ENCODE measurements around the gene GUCY2D.

Gene GUCY2D

DNA sequence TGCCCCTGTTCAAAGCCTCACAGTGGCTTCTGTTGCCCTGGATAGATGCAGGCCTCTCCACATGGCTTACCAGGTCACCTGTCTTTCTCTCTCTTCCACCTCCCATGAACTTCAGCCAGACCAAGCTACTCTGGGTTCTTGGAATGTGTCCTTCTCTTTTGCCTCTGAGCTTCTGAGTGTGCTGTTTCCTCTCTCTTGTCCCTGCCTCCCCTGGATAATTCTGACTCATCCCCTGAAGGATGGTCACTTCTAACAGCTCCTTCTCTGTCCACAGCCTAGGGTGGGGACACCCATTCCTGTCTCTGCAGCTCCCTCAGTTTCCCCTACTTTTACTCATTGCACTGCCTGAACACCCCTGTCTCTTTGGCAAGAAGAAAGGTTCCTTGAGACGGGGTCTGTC, 2.9 kb downstream of the GUCY2D start:
- peaks cover 12% of the 10 kb centered on the region for H3K4me1 ChIP-seq (ENCODE audit: control insufficient read depth, insufficient read depth, low read length, poor library complexity, severe bottlenecking)
- H3K27me3 ChIP-seq (replicated peaks; ENCODE audit: control insufficient read depth, insufficient read depth, low read length, poor library complexity, severe bottlenecking): peaks cover 21% of the 10 kb centered on the region
- H3K9me3 ChIP-seq (ENCODE audit: control insufficient read depth, low read length): no peaks in the 10 kb centered on the region
- H3K27ac ChIP-seq (ENCODE audit: insufficient read depth, low read length, poor library complexity, severe bottlenecking): no peak overlapping the region
- H3K36me3 ChIP-seq (ENCODE audit: control insufficient read depth, insufficient read depth, low read length): no peaks in the 10 kb centered on the region
- no peak for DNase-seq
- H3K4me3 ChIP-seq (ENCODE audit: insufficient read depth, low read depth, low read length, poor library complexity, severe bottlenecking): no peak overlapping the region

DNA sequence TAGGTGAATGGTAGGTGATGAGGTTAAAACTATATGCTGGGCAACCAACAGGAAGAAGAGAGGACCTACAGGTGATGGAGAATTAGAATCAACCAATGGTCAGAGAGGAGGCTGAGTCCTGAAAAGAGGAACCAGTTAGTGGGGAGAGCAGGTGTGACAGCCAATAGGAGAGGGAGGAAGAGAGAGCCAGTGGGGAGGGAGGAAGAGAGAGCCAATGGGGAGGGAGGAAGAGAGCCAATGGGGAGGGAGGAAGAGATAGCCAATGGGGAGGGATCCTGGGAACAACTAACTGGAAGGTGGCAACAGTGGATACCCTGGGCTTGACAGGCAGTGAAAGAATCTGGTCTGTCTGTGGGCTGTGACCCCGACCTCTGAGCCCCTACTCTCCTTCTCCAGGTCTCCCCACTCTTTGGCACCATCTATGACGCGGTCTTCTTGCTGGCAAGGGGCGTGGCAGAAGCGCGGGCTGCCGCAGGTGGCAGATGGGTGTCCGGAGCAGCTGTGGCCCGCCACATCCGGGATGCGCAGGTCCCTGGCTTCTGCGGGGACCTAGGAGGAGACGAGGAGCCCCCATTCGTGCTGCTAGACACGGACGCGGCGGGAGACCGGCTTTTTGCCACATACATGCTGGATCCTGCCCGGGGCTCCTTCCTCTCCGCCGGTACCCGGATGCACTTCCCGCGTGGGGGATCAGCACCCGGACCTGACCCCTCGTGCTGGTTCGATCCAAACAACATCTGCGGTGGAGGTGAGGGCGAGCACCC, 3.7 kb downstream of the GUCY2D start:
- H3K9me3 ChIP-seq (ENCODE audit: control insufficient read depth, low read length): no peaks in the 10 kb centered on the region
- no peak overlapping the region for H3K27ac ChIP-seq (ENCODE audit: insufficient read depth, low read length, poor library complexity, severe bottlenecking)
- no peak for DNase-seq
- peaks cover 12% of the 10 kb centered on the region for H3K4me1 ChIP-seq (ENCODE audit: control insufficient read depth, insufficient read depth, low read length, poor library complexity, severe bottlenecking)
- peaks cover 19% of the 10 kb centered on the region for H3K27me3 ChIP-seq (replicated peaks; ENCODE audit: control insufficient read depth, insufficient read depth, low read length, poor library complexity, severe bottlenecking)
- no peaks in the 10 kb centered on the region for H3K36me3 ChIP-seq (ENCODE audit: control insufficient read depth, insufficient read depth, low read length)
- H3K4me3 ChIP-seq (ENCODE audit: insufficient read depth, low read depth, low read length, poor library complexity, severe bottlenecking): no peak overlapping the region

DNA sequence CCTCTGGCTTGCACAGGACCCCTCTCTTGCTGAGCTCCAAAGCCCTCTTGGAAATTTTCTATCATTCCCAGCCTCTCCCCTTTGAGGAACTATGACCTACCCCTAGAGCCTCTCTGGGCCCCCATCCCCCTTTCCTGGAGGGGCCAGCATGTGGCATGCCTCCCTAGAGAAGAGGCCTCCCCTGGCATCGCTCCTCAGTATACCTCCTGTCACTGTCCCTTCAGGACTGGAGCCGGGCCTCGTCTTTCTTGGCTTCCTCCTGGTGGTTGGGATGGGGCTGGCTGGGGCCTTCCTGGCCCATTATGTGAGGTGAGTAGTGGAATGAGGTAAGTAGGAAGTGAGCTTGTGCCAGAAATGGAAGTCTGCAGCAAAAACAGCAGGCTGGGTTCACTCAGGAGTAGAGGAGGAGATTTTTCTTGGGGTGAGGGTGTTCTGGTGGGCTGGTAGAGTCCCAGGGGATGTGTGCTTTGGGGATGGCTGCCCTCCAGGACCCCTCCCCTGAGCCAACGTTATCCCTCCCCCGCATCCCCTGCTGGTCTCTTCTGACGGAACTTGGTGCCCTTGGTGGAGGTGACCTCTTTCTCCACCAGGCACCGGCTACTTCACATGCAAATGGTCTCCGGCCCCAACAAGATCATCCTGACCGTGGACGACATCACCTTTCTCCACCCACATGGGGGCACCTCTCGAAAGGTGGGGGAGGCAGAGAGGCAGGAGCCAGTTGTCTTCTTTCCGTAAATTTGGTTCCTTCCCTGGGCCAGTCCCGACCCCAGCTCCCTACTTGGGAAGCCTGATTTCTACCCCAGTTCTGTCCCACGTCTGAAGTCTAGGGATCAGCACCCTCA, 4.6 kb downstream of the GUCY2D start:
- H3K4me1 ChIP-seq (ENCODE audit: control insufficient read depth, insufficient read depth, low read length, poor library complexity, severe bottlenecking): peaks cover 9% of the 10 kb centered on the region
- no peak overlapping the region for H3K27ac ChIP-seq (ENCODE audit: insufficient read depth, low read length, poor library complexity, severe bottlenecking)
- H3K4me3 ChIP-seq (ENCODE audit: insufficient read depth, low read depth, low read length, poor library complexity, severe bottlenecking): no peak overlapping the region
- peaks cover 17% of the 10 kb centered on the region for H3K27me3 ChIP-seq (replicated peaks; ENCODE audit: control insufficient read depth, insufficient read depth, low read length, poor library complexity, severe bottlenecking)
- H3K9me3 ChIP-seq (ENCODE audit: control insufficient read depth, low read length): no peaks in the 10 kb centered on the region
- no peaks in the 10 kb centered on the region for H3K36me3 ChIP-seq (ENCODE audit: control insufficient read depth, insufficient read depth, low read length)
- DNase-seq: no peak

DNA sequence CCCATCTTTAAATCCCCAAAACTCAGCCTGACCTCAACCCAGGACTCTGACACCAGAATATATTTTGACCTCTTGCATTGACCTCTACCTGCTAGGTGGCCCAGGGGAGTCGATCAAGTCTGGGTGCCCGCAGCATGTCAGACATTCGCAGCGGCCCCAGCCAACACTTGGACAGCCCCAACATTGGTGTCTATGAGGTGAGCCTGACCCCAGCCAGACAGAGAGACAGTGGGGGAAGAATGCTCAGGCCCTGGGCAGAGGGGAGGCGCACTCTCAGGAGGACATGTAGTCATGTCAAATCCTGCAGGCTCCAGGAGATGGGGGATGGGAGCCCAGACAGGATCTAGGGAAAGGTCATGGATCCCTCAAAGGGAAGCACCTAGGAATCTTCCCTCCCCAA, 5.4 kb downstream of the GUCY2D start:
- DNase-seq: no peak
- Histone ChIP-seq H3K9me3 (ENCODE audit: control insufficient read depth, low read length) (no peaks in the 10 kb centered on the region), H3K27me3 (replicated peaks; ENCODE audit: control insufficient read depth, insufficient read depth, low read length, poor library complexity, severe bottlenecking) (peaks cover 9% of the 10 kb centered on the region), H3K36me3 (ENCODE audit: control insufficient read depth, insufficient read depth, low read length) (no peaks in the 10 kb centered on the region), H3K4me1 (ENCODE audit: control insufficient read depth, insufficient read depth, low read length, poor library complexity, severe bottlenecking) (peaks cover 1% of the 10 kb centered on the region), H3K4me3 (ENCODE audit: insufficient read depth, low read depth, low read length, poor library complexity, severe bottlenecking) (no peak overlapping the region), H3K27ac (ENCODE audit: insufficient read depth, low read length, poor library complexity, severe bottlenecking) (no peak overlapping the region)

- DNase-seq: no peak
- no peaks in the 10 kb centered on the region for H3K27me3 ChIP-seq (replicated peaks; ENCODE audit: control insufficient read depth, insufficient read depth, low read length, poor library complexity, severe bottlenecking)
- no peak overlapping the region for H3K4me3 ChIP-seq (ENCODE audit: insufficient read depth, low read depth, low read length, poor library complexity, severe bottlenecking)
- H3K9me3 ChIP-seq (ENCODE audit: control insufficient read depth, low read length): no peaks in the 10 kb centered on the region
- no peaks in the 10 kb centered on the region for H3K36me3 ChIP-seq (ENCODE audit: control insufficient read depth, insufficient read depth, low read length)
- no peak overlapping the region for H3K27ac ChIP-seq (ENCODE audit: insufficient read depth, low read length, poor library complexity, severe bottlenecking)
- peaks cover 12% of the 10 kb centered on the region for H3K4me1 ChIP-seq (ENCODE audit: control insufficient read depth, insufficient read depth, low read length, poor library complexity, severe bottlenecking)
Measured at GRCh38 chr17:8012045-8012580, 9.7 kb downstream of the GUCY2D start.

GRCh38 chr17:8012996-8013640, 10.7 kb downstream of the GUCY2D start:
- Histone ChIP-seq H3K36me3 (ENCODE audit: control insufficient read depth, insufficient read depth, low read length) (no peaks in the 10 kb centered on the region), H3K27me3 (replicated peaks; ENCODE audit: control insufficient read depth, insufficient read depth, low read length, poor library complexity, severe bottlenecking) (no peaks in the 10 kb centered on the region), H3K4me3 (ENCODE audit: insufficient read depth, low read depth, low read length, poor library complexity, severe bottlenecking) (no peak overlapping the region), H3K9me3 (ENCODE audit: control insufficient read depth, low read length) (no peaks in the 10 kb centered on the region), H3K4me1 (ENCODE audit: control insufficient read depth, insufficient read depth, low read length, poor library complexity, severe bottlenecking) (peaks cover 12% of the 10 kb centered on the region), H3K27ac (ENCODE audit: insufficient read depth, low read length, poor library complexity, severe bottlenecking) (no peak overlapping the region)
- no peak for DNase-seq

- H3K4me1 ChIP-seq (ENCODE audit: control insufficient read depth, insufficient read depth, low read length, poor library complexity, severe bottlenecking): peaks cover 12% of the 10 kb centered on the region
- H3K27me3 ChIP-seq (replicated peaks; ENCODE audit: control insufficient read depth, insufficient read depth, low read length, poor library complexity, severe bottlenecking): no peaks in the 10 kb centered on the region
Measured at GRCh38 chr17:8013731-8014557, 11.5 kb downstream of the GUCY2D start.

GRCh38 chr17:8014558-8014850, 12.1 kb downstream of the GUCY2D start:
- no peak for DNase-seq
- H3K9me3 ChIP-seq (ENCODE audit: control insufficient read depth, low read length): no peaks in the 10 kb centered on the region
- peaks cover 12% of the 10 kb centered on the region for H3K4me1 ChIP-seq (ENCODE audit: control insufficient read depth, insufficient read depth, low read length, poor library complexity, severe bottlenecking)
- H3K36me3 ChIP-seq (ENCODE audit: control insufficient read depth, insufficient read depth, low read length): no peaks in the 10 kb centered on the region
- H3K27ac ChIP-seq (ENCODE audit: insufficient read depth, low read length, poor library complexity, severe bottlenecking): no peak overlapping the region
- H3K4me3 ChIP-seq (ENCODE audit: insufficient read depth, low read depth, low read length, poor library complexity, severe bottlenecking): no peak overlapping the region
- H3K27me3 ChIP-seq (replicated peaks; ENCODE audit: control insufficient read depth, insufficient read depth, low read length, poor library complexity, severe bottlenecking): no peaks in the 10 kb centered on the region

More at GRCh38 chr17:8013731-8014557, 11.5 kb downstream of the GUCY2D start:
- DNase-seq: no peak
- Histone ChIP-seq H3K36me3 (ENCODE audit: control insufficient read depth, insufficient read depth, low read length) (no peaks in the 10 kb centered on the region), H3K27ac (ENCODE audit: insufficient read depth, low read length, poor library complexity, severe bottlenecking) (no peak overlapping the region), H3K4me3 (ENCODE audit: insufficient read depth, low read depth, low read length, poor library complexity, severe bottlenecking) (no peak overlapping the region), H3K9me3 (ENCODE audit: control insufficient read depth, low read length) (no peaks in the 10 kb centered on the region)

DNA sequence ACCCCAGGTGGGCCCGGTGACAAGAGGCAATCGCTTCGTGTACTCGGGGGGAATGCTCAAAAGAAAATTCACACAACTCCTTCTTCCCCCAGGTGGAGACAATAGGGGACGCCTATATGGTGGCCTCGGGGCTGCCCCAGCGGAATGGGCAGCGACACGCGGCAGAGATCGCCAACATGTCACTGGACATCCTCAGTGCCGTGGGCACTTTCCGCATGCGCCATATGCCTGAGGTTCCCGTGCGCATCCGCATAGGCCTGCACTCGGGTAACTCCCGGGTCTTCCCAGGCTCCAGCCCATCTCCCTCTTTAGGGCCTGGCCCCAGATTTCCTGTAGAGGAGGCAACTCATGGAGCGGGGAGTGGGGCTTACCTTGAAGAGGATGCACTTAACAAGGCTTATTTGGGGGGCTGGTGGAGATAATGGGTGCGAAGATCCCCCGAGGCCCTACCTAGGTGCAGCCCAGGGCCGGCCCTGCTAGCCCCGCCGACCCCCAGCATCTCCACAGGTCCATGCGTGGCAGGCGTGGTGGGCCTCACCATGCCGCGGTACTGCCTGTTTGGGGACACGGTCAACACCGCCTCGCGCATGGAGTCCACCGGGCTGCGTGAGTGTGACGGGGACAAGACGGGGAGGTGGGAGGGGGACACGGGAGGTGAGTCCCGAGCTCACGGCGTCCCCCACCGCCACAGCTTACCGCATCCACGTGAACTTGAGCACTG, 13.0 kb downstream of the GUCY2D start:
- no peaks in the 10 kb centered on the region for H3K36me3 ChIP-seq (ENCODE audit: control insufficient read depth, insufficient read depth, low read length)
- H3K27me3 ChIP-seq (replicated peaks; ENCODE audit: control insufficient read depth, insufficient read depth, low read length, poor library complexity, severe bottlenecking): no peaks in the 10 kb centered on the region
- H3K9me3 ChIP-seq (ENCODE audit: control insufficient read depth, low read length): no peaks in the 10 kb centered on the region
- H3K4me1 ChIP-seq (ENCODE audit: control insufficient read depth, insufficient read depth, low read length, poor library complexity, severe bottlenecking): peaks cover 12% of the 10 kb centered on the region
- H3K4me3 ChIP-seq (ENCODE audit: insufficient read depth, low read depth, low read length, poor library complexity, severe bottlenecking): peak overlapping the region; percentile 56
- DNase-seq: no peak
- no peak overlapping the region for H3K27ac ChIP-seq (ENCODE audit: insufficient read depth, low read length, poor library complexity, severe bottlenecking)
